Gastroesophageal sphincter (tissue), 3 donors: ENCODE measurements around the gene RNASEH2B.

Experiments used
- EP300 ChIP-seq: sonication (generic); formaldehyde crosslinking; IDR thresholded peaks from one replicate; pipeline ENCODE4 v1.6.1; 2017; ENCODE audit warnings: antibody characterized with exemption, mild to moderate bottlenecking
- POLR2A ChIP-seq, 2 donors: fragments of 450-650 bp; IDR thresholded peaks; one replicate each; pipeline ENCODE4 v1.6.1; 2017; ENCODE audit warnings: antibody characterized with exemption in 2 of 2, mild to moderate bottlenecking in 2 of 2, moderate library complexity in 1 of 2
- POLR2AphosphoS5 ChIP-seq: sonication (generic); formaldehyde crosslinking; IDR thresholded peaks from one replicate; pipeline ENCODE4 v1.6.1; 2017; ENCODE audit warnings: antibody characterized with exemption
- TF ChIP-seq, protein P1 (sequence below), 4 experiments: fragments of 200-600 bp in 2 of 4; fragments of 450-650 bp in 2 of 4; sonication (generic) in 1 of 4; IDR thresholded peaks; one replicate each; pipeline ENCODE4 v1.5.1; 2017 to 2019; ENCODE audit warnings: antibody characterized with exemption in 4 of 4, mild to moderate bottlenecking in 2 of 4, moderate library complexity in 2 of 4

- TF ChIP-seq, protein P1, sequence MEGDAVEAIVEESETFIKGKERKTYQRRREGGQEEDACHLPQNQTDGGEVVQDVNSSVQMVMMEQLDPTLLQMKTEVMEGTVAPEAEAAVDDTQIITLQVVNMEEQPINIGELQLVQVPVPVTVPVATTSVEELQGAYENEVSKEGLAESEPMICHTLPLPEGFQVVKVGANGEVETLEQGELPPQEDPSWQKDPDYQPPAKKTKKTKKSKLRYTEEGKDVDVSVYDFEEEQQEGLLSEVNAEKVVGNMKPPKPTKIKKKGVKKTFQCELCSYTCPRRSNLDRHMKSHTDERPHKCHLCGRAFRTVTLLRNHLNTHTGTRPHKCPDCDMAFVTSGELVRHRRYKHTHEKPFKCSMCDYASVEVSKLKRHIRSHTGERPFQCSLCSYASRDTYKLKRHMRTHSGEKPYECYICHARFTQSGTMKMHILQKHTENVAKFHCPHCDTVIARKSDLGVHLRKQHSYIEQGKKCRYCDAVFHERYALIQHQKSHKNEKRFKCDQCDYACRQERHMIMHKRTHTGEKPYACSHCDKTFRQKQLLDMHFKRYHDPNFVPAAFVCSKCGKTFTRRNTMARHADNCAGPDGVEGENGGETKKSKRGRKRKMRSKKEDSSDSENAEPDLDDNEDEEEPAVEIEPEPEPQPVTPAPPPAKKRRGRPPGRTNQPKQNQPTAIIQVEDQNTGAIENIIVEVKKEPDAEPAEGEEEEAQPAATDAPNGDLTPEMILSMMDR (IDR thresholded peaks at IDR 0.05) = no peak
- TF ChIP-seq POLR2A (IDR thresholded peaks at IDR 0.05) = no peak
- TF ChIP-seq EP300 = no peak
- TF ChIP-seq POLR2AphosphoS5 = no peak
Observed at GRCh38 chr13:50928102-50928501, 18.5 kb downstream of the RNASEH2B start.
